ENCODE measurements around the gene IMPACT.

IMPACT gene

DNA sequence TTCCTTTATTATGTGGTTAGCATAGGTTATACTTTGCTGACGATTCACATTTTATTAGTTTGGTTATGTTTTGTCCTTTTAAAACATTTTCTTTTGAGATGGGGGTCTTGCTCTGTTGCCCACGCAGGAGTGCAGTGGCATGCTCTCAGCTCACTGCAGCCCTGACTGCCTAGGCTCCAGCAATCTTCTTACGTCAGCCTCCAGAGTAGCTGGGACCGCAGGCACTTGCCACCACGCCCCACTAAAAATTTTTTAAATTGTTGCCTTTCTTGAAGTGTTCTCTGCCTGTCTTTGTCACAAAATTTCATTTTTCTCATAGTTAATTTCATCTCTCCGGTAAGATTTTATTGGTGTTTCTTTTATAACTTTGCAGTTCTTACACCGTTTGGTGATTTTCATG, 52.9 kb downstream of the IMPACT start:
- no peak for DNase-seq

DNA sequence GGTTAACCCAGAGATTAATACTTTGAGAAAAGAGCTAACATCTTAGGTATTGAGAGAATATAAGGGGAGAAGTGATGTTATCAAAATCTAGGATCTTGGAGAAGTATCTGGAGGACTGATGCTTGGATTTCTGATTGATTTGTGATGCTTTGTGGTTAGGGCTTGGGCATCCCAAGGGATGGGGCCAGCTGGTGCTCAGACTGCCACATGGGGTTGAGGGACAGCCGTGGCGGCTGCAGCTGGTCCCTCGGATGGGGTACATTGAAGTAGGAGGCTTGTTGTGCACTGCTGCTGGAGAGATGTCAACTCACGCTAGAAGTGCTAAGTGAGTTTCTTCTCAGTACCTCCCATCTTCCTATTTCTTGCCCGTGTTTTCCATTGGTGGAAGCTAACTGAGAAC, 56.4 kb downstream of the IMPACT start:
- no peak for DNase-seq

DNA sequence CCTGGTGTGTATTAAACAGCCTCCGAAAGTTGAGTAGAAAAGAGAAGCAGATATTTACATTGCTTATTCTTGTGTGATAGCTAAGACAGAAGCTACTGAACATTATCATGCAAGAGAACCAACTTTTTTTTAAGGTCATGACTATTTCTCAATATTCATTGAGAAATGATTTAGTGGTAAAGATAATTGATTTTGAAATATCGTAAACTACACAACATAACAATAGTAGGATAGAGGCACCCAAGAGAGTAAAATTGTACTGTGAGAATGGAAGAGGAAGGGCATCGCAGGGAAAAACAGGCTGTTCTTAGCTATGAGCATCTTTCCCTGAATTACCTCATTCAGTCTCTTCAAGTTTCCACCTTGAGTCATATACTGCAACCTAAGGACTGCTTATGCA, 59.2 kb downstream of the IMPACT start:
- no peak for DNase-seq

DNA sequence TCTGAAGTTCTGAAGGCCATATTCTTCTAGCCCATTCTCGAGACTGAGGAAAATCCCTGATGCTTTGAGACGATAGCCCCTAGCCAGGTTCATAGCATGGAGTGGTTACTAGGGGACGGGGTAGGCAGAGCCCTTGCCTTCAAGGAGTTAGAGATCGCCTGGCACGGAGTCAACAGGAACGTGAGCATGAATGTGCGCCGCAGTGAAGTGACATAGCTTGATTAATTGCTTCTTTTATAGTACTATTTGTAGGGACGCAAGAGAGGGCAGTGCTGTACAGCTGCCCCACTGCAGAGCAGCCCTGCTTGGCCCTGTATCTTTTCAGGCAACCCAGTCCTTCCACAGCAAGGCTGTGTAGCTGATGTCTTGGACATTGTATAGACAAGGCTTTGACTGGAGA, 60.2 kb downstream of the IMPACT start:
- DNase-seq: no peak

DNA sequence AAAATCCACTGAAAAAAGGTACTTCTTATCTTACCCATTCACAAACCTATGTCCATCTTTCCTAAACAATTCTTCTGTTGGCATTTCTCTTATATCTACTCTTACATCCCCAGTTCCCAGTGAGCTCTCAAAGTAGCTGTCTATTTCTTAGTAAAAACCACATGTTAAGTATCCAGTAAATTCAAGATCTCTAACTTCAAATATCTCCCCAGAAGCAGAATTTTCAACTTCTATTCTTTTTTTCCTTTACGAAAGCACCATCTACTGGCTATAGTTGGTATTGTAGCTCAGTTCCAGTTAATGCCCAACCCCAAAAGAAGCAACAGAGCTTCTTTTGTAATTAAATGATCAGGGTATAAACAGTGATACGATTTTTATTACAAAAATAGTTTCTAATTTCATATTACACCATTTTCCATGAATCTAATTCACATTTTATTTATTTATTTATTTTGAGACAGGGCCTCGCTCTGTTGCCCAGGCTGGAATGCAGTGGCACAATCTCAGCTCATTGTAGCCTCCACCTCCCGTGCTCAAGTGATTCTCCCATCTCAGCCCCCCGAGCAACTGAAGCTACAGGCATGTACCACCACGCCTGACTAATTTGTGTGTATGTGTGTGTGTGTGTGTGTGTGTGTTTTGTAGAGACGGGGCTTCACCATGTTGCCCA, 62.5 kb downstream of the IMPACT start:
- no peak for DNase-seq

DNA sequence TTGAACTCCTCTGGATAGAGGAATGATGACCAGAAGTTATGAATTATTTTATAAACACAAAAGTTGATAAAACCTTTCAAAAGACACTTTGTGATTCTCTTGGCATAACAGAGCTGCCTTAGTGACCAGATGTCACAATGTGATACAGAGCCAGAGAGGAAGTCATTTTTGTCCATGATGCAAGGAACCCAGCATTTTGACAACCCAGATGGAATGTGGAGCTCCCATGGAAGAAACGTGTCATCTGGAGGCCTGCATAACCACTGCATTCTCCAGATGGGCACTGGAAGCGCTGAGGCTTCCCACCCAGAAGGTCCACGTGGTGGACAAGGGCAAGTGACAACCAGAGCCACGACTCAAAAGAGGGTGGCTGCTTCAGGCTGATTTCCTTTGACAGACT, 64.1 kb downstream of the IMPACT start:
- DNase-seq: no peak

DNA sequence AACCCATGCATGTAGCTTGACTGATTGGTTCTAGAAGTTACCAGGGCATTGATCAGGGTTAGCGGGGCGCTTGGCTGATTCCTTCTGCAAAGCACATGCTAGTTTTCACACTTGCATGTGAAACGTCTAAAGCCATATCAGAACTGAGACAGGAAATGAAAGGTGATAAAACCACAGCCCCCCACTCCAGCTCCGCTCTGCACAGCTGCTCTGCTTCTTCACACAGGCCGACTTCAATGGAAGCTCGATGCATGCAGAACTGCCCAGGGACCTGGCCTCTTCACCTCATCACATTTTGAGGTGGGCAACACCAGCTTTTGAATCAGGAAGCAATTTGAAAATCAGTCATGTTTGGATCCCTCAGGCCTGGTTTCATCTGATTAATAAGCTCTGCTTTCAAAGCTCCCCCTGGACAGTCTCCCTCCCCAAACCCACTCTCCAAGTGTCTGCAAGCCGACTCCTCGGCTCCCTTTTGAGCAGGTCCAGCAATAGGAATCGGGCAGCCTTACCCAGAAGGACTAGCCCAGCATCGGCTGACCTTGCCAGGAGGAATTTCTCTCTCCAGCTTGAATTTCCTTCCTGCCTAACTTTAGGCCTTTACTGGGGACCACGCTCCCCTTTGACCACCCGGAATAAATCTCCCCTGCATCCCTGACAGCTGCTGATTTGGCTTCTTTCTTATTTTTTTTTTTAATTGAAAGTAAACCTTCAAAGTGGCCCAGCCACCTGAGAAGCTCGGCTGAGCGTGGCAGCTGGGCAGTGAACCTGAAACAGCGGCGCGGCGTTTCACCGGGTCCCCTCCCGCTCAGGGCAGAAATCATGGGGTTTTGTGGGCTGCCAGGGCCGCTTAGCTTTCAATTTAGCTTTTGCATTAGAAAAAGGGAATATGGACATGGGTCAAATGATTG, 65.7 kb downstream of the IMPACT start:
- no peak for DNase-seq

DNA sequence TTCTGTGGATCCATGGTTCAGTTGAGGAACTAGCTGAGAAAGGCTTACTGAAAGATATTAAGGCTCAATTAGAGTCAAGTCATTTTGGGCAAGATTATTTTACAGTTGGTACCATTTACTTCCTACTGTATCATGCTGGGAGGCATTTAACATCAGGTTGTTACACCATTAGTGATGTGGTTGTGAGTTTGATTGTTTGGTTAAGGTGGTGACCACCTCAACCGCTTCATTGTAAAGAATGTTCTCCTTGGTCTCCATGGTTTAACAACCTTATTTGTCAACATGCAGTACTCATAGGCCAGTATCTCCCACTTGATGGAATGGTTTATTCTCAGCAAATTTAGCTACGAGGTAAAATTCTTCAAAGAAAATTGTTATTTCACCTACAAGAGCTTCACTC, 68.1 kb downstream of the IMPACT start:
- no peak for DNase-seq

DNA sequence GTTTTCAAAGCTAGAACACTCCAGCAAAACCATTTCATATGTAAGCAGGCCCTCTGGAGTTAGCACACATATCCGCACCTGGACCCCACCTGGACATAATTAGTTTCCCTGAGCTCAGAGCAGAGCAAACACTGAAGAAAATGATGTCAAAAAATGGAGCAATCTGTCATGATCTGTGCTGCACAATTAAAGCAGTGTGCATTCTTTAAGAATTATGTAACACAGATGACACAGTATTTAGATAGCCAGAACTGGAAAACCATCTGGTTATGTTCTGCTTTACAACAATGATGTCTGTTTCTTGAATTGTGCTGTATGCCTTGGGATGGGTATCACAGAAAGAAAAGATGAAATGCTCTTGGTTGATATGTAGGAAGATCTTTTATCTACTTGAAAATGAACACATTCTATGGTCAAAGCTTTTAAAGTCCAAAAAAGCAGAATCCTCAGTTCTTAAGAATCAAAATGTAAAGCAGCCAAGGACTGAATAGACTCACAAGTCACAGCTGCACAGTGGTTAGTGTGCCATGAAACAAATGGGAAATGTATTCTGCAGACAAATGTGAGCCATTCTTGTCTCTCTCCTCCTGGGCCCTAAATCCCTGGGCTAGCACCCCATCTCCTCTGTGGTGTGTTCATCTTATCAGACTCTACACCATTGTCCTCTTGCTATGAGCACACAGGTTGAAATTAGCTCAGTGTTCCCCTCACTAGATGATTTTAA, 70.7 kb downstream of the IMPACT start:
- no peak for DNase-seq

DNA sequence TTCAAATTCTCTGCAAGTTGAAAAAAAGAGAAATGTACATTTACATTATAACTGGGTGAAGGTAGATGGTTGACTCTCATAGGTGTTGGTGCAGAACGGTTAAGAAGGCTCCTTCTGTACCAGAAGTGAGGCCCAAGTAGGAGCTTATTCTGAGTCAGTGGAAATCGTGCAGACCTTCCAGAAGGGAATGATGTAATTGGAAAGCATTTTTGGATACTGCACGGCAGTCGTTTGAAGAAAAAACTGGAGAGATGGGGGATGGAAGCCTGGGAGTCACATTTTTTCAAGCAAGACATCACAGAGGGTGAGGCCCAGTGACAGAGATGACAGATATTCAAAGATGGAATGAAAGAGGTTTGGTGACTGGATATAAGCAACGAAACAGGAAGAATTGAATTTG, 73.3 kb downstream of the IMPACT start:
- DNase-seq: no peak

DNA sequence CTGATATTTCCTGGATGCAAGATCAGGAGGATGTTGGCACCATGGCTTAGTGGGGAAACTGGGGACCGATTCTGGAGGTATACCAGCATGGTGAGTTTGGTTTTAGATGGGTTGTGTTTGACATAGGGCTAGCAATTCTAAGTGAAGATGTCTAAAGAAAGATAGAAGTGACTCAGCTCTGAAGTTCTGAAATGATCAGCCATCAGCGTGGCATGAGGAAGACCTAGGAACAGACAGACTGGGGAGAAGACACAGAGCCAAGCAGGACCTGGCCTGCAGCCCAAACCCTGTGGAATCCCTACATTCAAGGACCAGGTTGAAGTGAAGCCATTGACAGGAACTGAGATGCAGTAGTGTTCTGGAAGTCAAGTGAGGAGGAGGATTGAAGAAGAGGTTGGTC, 73.7 kb downstream of the IMPACT start:
- no peak for DNase-seq

DNA sequence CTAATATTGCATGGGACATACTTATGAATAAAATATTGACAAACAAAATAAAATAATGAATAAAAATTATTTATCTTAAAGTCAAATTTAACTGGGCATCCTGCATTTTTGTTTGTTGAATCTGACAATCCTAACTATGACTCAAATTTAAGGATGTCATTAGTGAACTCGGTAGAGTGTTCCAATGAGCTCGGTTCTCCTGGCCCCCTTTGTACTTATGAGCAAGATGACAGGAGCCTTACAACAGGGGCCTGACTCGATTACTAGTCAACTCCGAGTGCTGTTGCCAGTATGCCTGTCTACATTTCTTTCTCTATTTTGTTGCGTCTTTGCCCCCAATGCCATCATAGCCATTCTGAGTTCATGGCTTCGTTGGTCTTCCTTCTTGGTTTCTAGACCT, 74.3 kb downstream of the IMPACT start:
- DNase-seq: no peak

DNA sequence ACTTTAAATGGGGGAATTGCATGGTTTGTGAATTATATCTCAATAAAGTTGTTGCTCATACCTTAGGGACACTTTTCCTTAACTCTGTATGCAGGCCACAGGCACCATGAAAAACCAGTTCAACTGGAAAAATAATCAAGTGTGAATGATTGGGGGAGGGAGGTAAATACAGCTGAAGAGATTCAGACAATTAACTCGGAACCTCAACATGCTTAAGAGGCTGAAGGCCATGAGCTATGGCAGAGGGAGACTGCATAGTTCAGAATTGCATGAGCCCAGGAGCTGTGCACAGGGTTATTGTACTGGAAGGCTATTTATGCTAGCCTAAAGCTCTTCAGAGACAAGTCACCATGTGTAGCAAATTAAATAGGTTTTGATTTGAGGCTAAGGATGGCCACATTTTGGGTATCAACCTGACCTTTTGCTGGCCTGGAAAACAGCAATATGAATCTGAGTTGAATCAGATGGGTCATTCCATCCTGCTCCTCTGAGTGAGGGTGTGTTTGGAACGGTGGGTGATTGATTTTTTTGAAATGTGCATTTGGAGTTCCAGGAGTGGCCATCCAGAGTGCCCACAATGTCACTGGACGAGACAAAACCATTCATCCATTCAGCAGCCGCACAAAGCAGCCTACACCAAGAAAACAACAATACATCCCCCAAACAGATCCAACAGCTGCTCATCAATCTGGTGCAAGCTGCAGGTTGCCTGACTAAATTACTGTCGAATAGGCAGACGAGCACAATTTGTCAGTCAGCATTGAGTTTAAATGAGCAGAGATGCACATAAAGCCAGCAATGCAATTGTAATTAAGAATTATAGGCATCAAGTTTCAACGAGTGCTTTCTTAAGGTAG, 76.4 kb downstream of the IMPACT start:
- DNase-seq: no peak
